ENCODE data around the gene ADARB1. TPM values are rescaled to one million over a fixed set of nuclear protein-coding genes. Genes with fewer than 3 reads are reported as not detected.

ADARB1 gene
- total and polyA plus RNA-seq, 2 experiments from 2014 or later: 9.4 to 14.0 TPM

DNA sequence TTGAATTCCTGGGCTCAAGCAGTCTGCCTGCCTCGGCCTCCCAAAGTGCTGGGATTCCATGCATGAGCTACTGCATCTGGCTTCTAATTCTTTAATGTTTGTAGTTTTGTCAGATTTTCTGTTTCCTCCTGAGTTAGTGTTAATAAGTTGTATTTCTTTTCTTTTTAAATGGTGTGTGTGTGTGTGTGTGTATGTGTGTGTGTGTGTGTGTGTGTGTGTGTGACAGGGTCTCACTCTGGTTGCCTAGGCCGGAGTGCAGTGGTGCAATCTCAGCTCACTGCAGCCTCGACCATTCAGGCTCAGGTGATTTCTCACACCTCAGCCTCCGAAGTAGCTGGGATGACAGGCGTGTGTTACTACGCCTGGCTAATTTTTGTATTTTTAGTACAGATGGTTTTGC is 50.2 kb downstream of the ADARB1 start:
- TF ChIP-seq, protein P1, sequence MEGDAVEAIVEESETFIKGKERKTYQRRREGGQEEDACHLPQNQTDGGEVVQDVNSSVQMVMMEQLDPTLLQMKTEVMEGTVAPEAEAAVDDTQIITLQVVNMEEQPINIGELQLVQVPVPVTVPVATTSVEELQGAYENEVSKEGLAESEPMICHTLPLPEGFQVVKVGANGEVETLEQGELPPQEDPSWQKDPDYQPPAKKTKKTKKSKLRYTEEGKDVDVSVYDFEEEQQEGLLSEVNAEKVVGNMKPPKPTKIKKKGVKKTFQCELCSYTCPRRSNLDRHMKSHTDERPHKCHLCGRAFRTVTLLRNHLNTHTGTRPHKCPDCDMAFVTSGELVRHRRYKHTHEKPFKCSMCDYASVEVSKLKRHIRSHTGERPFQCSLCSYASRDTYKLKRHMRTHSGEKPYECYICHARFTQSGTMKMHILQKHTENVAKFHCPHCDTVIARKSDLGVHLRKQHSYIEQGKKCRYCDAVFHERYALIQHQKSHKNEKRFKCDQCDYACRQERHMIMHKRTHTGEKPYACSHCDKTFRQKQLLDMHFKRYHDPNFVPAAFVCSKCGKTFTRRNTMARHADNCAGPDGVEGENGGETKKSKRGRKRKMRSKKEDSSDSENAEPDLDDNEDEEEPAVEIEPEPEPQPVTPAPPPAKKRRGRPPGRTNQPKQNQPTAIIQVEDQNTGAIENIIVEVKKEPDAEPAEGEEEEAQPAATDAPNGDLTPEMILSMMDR (IDR thresholded peaks at IDR 0.05; ENCODE audit: low read depth, low read length): no peak
- Histone ChIP-seq H3K4me1 (ENCODE audit: low read depth) (peaks cover 35% of the 10 kb centered on the region), H3K4me3 (no peak overlapping the region), H3K27ac (no peak overlapping the region), H3K36me3 (no peaks in the 10 kb centered on the region), H3K9me3 (ENCODE audit: low read depth) (no peaks in the 10 kb centered on the region), H3K27me3 (no peaks in the 10 kb centered on the region)
- DNase-seq (ENCODE audit: low read depth in 1 of 2, low spot score in 1 of 2): no peak

DNA sequence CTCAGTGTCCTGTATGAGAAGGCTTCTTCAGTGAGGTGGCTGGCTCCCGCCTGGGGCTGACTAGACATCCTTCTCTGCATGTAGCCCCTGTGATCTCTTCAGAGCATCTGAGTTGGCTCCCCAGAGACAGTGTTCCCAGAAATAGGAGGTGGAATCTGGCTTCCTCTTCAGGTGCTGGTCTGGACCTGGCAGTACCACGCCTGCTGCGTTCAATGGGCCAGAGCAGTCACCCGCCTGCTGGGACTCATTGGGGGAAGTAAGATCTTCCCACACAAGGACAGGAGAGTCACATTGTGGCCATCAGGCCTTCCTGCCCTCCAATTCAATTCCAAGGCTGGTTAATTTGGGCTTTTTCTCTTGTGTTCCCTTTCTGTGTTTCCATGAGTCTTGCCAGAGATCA is 51.0 kb downstream of the ADARB1 start:
- peak overlapping the region; percentile 31 for H3K27ac ChIP-seq

DNA sequence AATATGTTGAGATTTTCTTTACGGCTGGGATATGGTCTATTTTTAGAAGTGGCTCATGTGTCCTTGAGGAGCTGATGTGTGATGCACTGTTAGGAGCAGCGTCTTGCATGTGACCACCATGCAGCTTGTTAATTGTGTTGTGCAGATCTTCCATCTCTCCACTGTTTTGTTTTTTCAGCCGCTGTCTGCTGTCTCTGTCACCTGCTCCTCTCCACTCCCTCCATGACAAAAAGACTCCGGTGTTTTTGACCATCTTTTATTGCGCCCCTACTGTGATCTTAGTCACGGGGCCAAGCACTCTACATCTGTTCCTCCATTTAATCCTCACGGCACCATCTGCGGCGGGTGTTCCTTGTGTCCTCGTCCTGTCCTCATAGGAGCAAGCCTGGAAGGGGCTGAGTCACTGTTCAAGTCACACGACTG is 51.8 kb downstream of the ADARB1 start:
- TF ChIP-seq, protein P1 (IDR thresholded peaks at IDR 0.05; ENCODE audit: low read depth, low read length): no peak
- DNase-seq (ENCODE audit: low read depth in 1 of 2, low spot score in 1 of 2): peak in 1 of 2 donors; percentile 37
- Histone ChIP-seq H3K4me3 (no peak overlapping the region), H3K4me1 (ENCODE audit: low read depth) (peaks cover 52% of the 10 kb centered on the region), H3K27me3 (no peaks in the 10 kb centered on the region), H3K9me3 (ENCODE audit: low read depth) (no peaks in the 10 kb centered on the region), H3K27ac (peak overlapping the region; percentile 31), H3K36me3 (no peaks in the 10 kb centered on the region)

More for the DNA sequence above, 51.0 kb downstream of the ADARB1 start:
- no peaks in the 10 kb centered on the region for H3K36me3 ChIP-seq
- no peak overlapping the region for H3K4me3 ChIP-seq
- TF ChIP-seq, protein P1 (IDR thresholded peaks at IDR 0.05; ENCODE audit: low read depth, low read length): no peak
- H3K27me3 ChIP-seq: no peaks in the 10 kb centered on the region
- H3K4me1 ChIP-seq (ENCODE audit: low read depth): peaks cover 43% of the 10 kb centered on the region
- DNase-seq (ENCODE audit: low read depth in 1 of 2, low spot score in 1 of 2): no peak
- no peaks in the 10 kb centered on the region for H3K9me3 ChIP-seq (ENCODE audit: low read depth)

DNA sequence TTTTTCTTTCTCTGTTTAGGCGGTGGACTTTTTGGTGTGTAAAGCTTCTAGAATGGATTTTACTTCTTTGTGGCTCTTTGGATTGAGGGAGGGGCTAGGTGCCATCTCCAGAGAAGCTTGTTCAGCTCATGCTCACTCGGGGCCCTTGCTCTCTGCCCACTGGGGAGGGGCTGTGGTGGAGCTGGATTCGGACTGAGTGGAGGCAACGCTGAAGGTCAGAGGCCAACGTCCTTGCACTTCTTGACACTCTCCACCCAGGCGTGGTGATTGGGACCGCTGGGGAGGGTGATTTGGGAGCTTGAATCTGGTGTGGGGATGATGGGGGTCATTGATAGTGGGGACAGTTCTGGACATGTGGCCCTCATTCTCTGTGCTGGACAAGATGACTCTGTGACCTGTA is 52.6 kb downstream of the ADARB1 start:
- H3K4me3 ChIP-seq: no peak overlapping the region
- peaks cover 57% of the 10 kb centered on the region for H3K4me1 ChIP-seq (ENCODE audit: low read depth)
- TF ChIP-seq, protein P1 (IDR thresholded peaks at IDR 0.05; ENCODE audit: low read depth, low read length): no peak
- H3K27ac ChIP-seq: no peak overlapping the region
- no peaks in the 10 kb centered on the region for H3K27me3 ChIP-seq
- DNase-seq (ENCODE audit: low read depth in 1 of 2, low spot score in 1 of 2): no peak
- H3K36me3 ChIP-seq: no peaks in the 10 kb centered on the region
- H3K9me3 ChIP-seq (ENCODE audit: low read depth): no peaks in the 10 kb centered on the region

DNA sequence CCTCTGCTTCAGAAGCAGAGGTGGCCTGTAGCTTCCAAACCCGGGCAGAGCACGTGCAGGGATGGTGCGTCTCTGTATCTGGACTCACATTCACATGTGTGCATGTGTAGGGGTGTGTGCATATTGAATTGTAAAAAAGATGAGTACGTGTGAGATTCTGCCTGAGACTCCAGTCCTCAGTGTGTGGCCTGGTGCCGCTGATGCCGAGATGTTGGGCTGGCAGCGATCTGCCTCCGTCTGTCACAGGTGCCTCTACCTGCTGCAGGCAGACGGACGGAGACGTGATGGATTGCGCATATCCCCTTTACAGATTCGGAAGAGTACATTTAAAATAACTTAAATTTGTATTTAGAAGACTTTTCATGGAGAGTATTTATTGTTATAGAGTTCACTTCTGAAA is 53.6 kb downstream of the ADARB1 start:
- Histone ChIP-seq H3K4me1 (ENCODE audit: low read depth) (peaks cover 57% of the 10 kb centered on the region), H3K4me3 (no peak overlapping the region), H3K27me3 (no peaks in the 10 kb centered on the region), H3K9me3 (ENCODE audit: low read depth) (no peaks in the 10 kb centered on the region), H3K36me3 (no peaks in the 10 kb centered on the region), H3K27ac (no peak overlapping the region)
- TF ChIP-seq, protein P1 (IDR thresholded peaks at IDR 0.05; ENCODE audit: low read depth, low read length): no peak
- DNase-seq (ENCODE audit: low read depth in 1 of 2, low spot score in 1 of 2): no peak

Data from cardiac muscle cell (in vitro differentiated cells and primary cell).